WTC11 (cell line): ENCODE results near the gene MRO. TPM values are rescaled to one million over a fixed set of nuclear protein-coding genes. Genes with fewer than 3 reads are reported as not detected.

Experiments
- ATAC-seq: fragments of 200-7000 bp; cut with Tn5 transposase; 2 replicates; pipeline ENCODE4 v1.10.0; 2021; ENCODE audit warnings: mild to moderate bottlenecking, moderate library complexity
- CTCF ChIA-PET: fragments of 300-600 bp; sonication (Branson Sonifier 250); formaldehyde crosslinking; loops from one replicate; lab custom pipeline; 2021; ENCODE audit warnings: antibody characterized with exemption; lab: Charles Lee
- POLR2A ChIA-PET: fragments of 350-600 bp; sonication (Branson Sonifier 250); formaldehyde crosslinking; loops from one replicate; lab custom pipeline; 2021; ENCODE audit warnings: antibody characterized with exemption; lab: Charles Lee
- DNase-seq: peaks from one replicate; pipeline ENCODE4 v3.0.0; 2021; ENCODE audit warnings: low spot score
- H3K27ac Mint-ChIP-seq: 2 replicates; pipeline ENCODE4 v1.8.0; 2021; ENCODE audit warnings: mixed read lengths
- H3K27me3 Mint-ChIP-seq: 2 replicates; pipeline ENCODE4 v1.8.0; 2021; ENCODE audit warnings: low read depth, mild to moderate bottlenecking, moderate library complexity, mixed read lengths
- H3K36me3 Mint-ChIP-seq: 2 replicates; pipeline ENCODE4 v1.8.0; 2021; ENCODE audit warnings: mixed read lengths
- H3K4me1 Mint-ChIP-seq: 2 replicates; pipeline ENCODE4 v1.8.0; 2022; ENCODE audit warnings: mixed read lengths
- H3K4me3 Mint-ChIP-seq: 2 replicates; pipeline ENCODE4 v1.8.0; 2021; ENCODE audit warnings: mild to moderate bottlenecking, moderate library complexity, mixed read lengths
- H3K9me3 Mint-ChIP-seq: 2 replicates; pipeline ENCODE4 v1.8.0; 2021; ENCODE audit warnings: mixed read lengths
- AR ChIP-seq: fragments of 250-450 bp; sonication (Bioruptor Pico); IDR thresholded peaks from 2 replicates; pipeline ENCODE4 v1.9.0; 2021; ENCODE audit warnings: mild to moderate bottlenecking
- CDX4 ChIP-seq: fragments of 250-450 bp; sonication (Bioruptor Pico); IDR thresholded peaks from 2 replicates; pipeline ENCODE4 v1.9.0; 2021; ENCODE audit warnings: moderate library complexity, mild to moderate bottlenecking, inconsistent platforms, borderline replicate concordance
- E2F4 ChIP-seq: sonication (generic); formaldehyde crosslinking; IDR thresholded peaks from 2 replicates; pipeline ENCODE4 v1.8.1; 2022; ENCODE audit warnings: low read depth, mild to moderate bottlenecking, moderate library complexity, missing genetic modification reagents, borderline replicate concordance
- FOXK1 ChIP-seq: sonication (generic); formaldehyde crosslinking; IDR thresholded peaks from 2 replicates; pipeline ENCODE4 v1.8.0; 2022; ENCODE audit warnings: mild to moderate bottlenecking, moderate library complexity, missing genetic modification reagents
- GTF2I ChIP-seq: fragments of 250-450 bp; sonication (Bioruptor Pico); conservative IDR thresholded peaks from 2 replicates; pipeline ENCODE4 v1.4.0; 2021; ENCODE audit warnings: mild to moderate bottlenecking
- HMGA2 ChIP-seq: fragments of 250-450 bp; sonication (Bioruptor Pico); IDR thresholded peaks from 2 replicates; pipeline ENCODE4 v1.4.0; 2021; ENCODE audit warnings: mild to moderate bottlenecking, moderate library complexity
- HMGXB4 ChIP-seq: sonication (generic); formaldehyde crosslinking; IDR thresholded peaks from 2 replicates; pipeline ENCODE4 v1.8.1; 2023; ENCODE audit warnings: mild to moderate bottlenecking, moderate library complexity, missing genetic modification reagents
- IRF1 ChIP-seq: sonication (generic); formaldehyde crosslinking; IDR thresholded peaks from 2 replicates; pipeline ENCODE4 v1.8.0; 2023; ENCODE audit warnings: missing genetic modification reagents
- IRF2 ChIP-seq: sonication (generic); formaldehyde crosslinking; IDR thresholded peaks from 2 replicates; pipeline ENCODE4 v1.8.0; 2022; ENCODE audit warnings: low read depth, missing genetic modification reagents, borderline replicate concordance
- MYBL2 ChIP-seq: sonication (generic); formaldehyde crosslinking; IDR thresholded peaks from 2 replicates; pipeline ENCODE4 v1.8.1; 2023; ENCODE audit warnings: mild to moderate bottlenecking, moderate library complexity, missing genetic modification reagents
- NFE2L1 ChIP-seq: sonication (generic); formaldehyde crosslinking; IDR thresholded peaks from 2 replicates; pipeline ENCODE4 v1.8.1; 2023; ENCODE audit warnings: missing genetic modification reagents
- NR1H2 ChIP-seq: sonication (generic); formaldehyde crosslinking; IDR thresholded peaks from 2 replicates; pipeline ENCODE4 v1.9.0; 2021; ENCODE audit warnings: mild to moderate bottlenecking, moderate library complexity, missing genetic modification reagents
- PRRX2 ChIP-seq: fragments of 250-450 bp; sonication (Bioruptor Pico); IDR thresholded peaks from 2 replicates; pipeline ENCODE4 v1.8.0; 2021; ENCODE audit warnings: mild to moderate bottlenecking
- SMAD4 ChIP-seq: sonication (generic); formaldehyde crosslinking; IDR thresholded peaks from 2 replicates; pipeline ENCODE4 v1.8.0; 2022; ENCODE audit warnings: mild to moderate bottlenecking, missing genetic modification reagents
- TCF7 ChIP-seq: sonication (generic); formaldehyde crosslinking; IDR thresholded peaks from 2 replicates; pipeline ENCODE4 v1.8.0; 2022; ENCODE audit warnings: mild to moderate bottlenecking, low read depth, missing genetic modification reagents, moderate library complexity
- ZNF219 ChIP-seq: sonication (generic); formaldehyde crosslinking; IDR thresholded peaks from 2 replicates; pipeline ENCODE4 v1.8.0; 2023; ENCODE audit warnings: missing genetic modification reagents, mild to moderate bottlenecking, borderline replicate concordance
- ZNF423 ChIP-seq: fragments of 250-450 bp; sonication (Bioruptor Pico); IDR thresholded peaks from 2 replicates; pipeline ENCODE4 v2.1.2; 2022; ENCODE audit warnings: mild to moderate bottlenecking, moderate library complexity
- total RNA-seq: library from RNA; stranded (reverse); gene quantifications from 3 replicates; pipeline ENCODE4 v1.2.3, GENCODE V29; 2021

MRO gene
- total RNA-seq, 1 experiment from 2014 or later: 2.1 TPM

- no peak for TF ChIP-seq HMGXB4 (CRISPR knock-in tag)
- no peak for TF ChIP-seq FOXK1 (CRISPR knock-in tag)
- no peak for TF ChIP-seq IRF1 (CRISPR knock-in tag)
- TF ChIP-seq ZNF219 (CRISPR knock-in tag): no peak
- TF ChIP-seq, all 79 proteins: peak for 0
These were observed 9.8 kb upstream of the MRO start (continued) for GRCh38 chr18:50829644-50830043.

GRCh38 chr18:50826027-50826426 is 6.2 kb upstream of the MRO start:
- DNase-seq (no peak), ATAC-seq (no peak)
- H3K27ac Mint-ChIP-seq: no peak overlapping the region
- no peaks in the 10 kb centered on the region for H3K36me3 Mint-ChIP-seq
- CTCF ChIA-PET: no interaction called here
- H3K4me1 Mint-ChIP-seq: peaks cover 15% of the 10 kb centered on the region
- no peaks in the 10 kb centered on the region for H3K27me3 Mint-ChIP-seq
- POLR2A ChIA-PET: no interaction called here
- no peak overlapping the region for H3K4me3 Mint-ChIP-seq
- no peak for TF ChIP-seq SMAD4 (CRISPR knock-in tag)
- no peak for TF ChIP-seq ZNF423
- no peak for TF ChIP-seq PRRX2 (CRISPR knock-in tag)
- no peak for TF ChIP-seq CDX4 (CRISPR knock-in tag)
- TF ChIP-seq AR (CRISPR knock-in tag): no peak
- no peaks in the 10 kb centered on the region for H3K9me3 Mint-ChIP-seq

GRCh38 chr18:50825621-50826020 is 5.8 kb upstream of the MRO start:
- ATAC-seq (no peak), DNase-seq (no peak)
- POLR2A ChIA-PET: no interaction called here
- no peak overlapping the region for H3K27ac Mint-ChIP-seq
- H3K27me3 Mint-ChIP-seq: no peaks in the 10 kb centered on the region
- no peaks in the 10 kb centered on the region for H3K36me3 Mint-ChIP-seq
- peaks cover 15% of the 10 kb centered on the region for H3K4me1 Mint-ChIP-seq
- H3K9me3 Mint-ChIP-seq: no peaks in the 10 kb centered on the region
- CTCF ChIA-PET: no interaction called here
- no peak overlapping the region for H3K4me3 Mint-ChIP-seq
- no peak for TF ChIP-seq GTF2I
- no peak for TF ChIP-seq E2F4
- no peak for TF ChIP-seq TCF7 (CRISPR knock-in tag)
- no peak for TF ChIP-seq NR1H2 (CRISPR knock-in tag)
- TF ChIP-seq NFE2L1 (CRISPR knock-in tag): no peak
- TF ChIP-seq IRF2 (CRISPR knock-in tag): no peak
- no peak for TF ChIP-seq HMGA2 (CRISPR knock-in tag)
- TF ChIP-seq MYBL2: no peak
